ENCODE data around the gene PITPNM3.

DNA sequence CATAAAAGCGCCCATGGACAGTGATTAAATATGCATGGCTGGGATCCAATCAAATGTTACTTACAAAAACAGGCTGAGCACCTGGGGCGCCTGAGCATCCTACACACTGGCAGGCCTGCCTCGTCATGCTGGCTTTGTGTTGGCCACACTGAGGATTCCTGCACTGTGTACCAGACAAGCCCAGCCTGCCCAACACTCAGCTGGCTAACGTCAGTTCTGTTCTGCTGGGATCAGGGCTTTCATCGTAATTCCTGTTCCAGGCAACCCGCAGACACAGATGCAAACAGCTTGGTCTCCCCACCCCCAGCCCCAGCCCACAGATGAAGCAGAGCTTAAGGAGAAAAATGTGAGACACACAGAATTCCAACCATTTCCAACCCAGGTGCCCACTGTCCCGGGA is 81.4 kb downstream of the PITPNM3 start:
- TF ChIP-seq POLR2AphosphoS5 (IDR thresholded peaks at IDR 0.05) = no peak
- TF ChIP-seq POLR2A (IDR thresholded peaks at IDR 0.05) = no peak
- TF ChIP-seq, protein P1, sequence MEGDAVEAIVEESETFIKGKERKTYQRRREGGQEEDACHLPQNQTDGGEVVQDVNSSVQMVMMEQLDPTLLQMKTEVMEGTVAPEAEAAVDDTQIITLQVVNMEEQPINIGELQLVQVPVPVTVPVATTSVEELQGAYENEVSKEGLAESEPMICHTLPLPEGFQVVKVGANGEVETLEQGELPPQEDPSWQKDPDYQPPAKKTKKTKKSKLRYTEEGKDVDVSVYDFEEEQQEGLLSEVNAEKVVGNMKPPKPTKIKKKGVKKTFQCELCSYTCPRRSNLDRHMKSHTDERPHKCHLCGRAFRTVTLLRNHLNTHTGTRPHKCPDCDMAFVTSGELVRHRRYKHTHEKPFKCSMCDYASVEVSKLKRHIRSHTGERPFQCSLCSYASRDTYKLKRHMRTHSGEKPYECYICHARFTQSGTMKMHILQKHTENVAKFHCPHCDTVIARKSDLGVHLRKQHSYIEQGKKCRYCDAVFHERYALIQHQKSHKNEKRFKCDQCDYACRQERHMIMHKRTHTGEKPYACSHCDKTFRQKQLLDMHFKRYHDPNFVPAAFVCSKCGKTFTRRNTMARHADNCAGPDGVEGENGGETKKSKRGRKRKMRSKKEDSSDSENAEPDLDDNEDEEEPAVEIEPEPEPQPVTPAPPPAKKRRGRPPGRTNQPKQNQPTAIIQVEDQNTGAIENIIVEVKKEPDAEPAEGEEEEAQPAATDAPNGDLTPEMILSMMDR (IDR thresholded peaks at IDR 0.05) = no peak
